Measurements from ENCODE around the gene CCDC40. TPM values are rescaled to one million over a fixed set of nuclear protein-coding genes. Genes with fewer than 3 reads are reported as not detected.

The CCDC40 gene
- total RNA-seq, 1 experiment from 2014 or later, result 16.3 TPM

- TF ChIP-seq HMGA2 (CRISPR knock-in tag; IDR thresholded peaks at IDR 0.05), result no peak
These were observed 34.1 kb downstream of the CCDC40 start (continued) for GRCh38 chr17:80070375-80071115.

- no peak for TF ChIP-seq CREB1 (CRISPR knock-in tag; IDR thresholded peaks at IDR 0.05)
- TF ChIP-seq ZNF512 (CRISPR knock-in tag; IDR thresholded peaks at IDR 0.05; ENCODE audit: borderline replicate concordance), result no peak
- TF ChIP-seq GABPB1 (CRISPR knock-in tag; IDR thresholded peaks at IDR 0.05), result no peak
- no peak for TF ChIP-seq ZNF219 (CRISPR knock-in tag; IDR thresholded peaks at IDR 0.05; ENCODE audit: borderline replicate concordance)
- TF ChIP-seq NFATC4 (CRISPR knock-in tag; IDR thresholded peaks at IDR 0.05), result no peak
- no peak for TF ChIP-seq TEAD1 (CRISPR knock-in tag; IDR thresholded peaks at IDR 0.05)
- TF ChIP-seq NR3C1 (CRISPR knock-in tag; conservative IDR thresholded peaks at IDR 0.05; ENCODE audit: low read depth), result no peak
- no peak for TF ChIP-seq ZNF425 (CRISPR knock-in tag; conservative IDR thresholded peaks at IDR 0.05)
- TF ChIP-seq ZNF423 (CRISPR knock-in tag; IDR thresholded peaks at IDR 0.05), result no peak
- no peak for TF ChIP-seq PRRX2 (CRISPR knock-in tag; IDR thresholded peaks at IDR 0.05)
- no peak for TF ChIP-seq ZNF232 (CRISPR knock-in tag; IDR thresholded peaks at IDR 0.05)
- no peak for TF ChIP-seq ZNF671 (CRISPR knock-in tag; IDR thresholded peaks at IDR 0.05)
- no peak for TF ChIP-seq ZNF121 (CRISPR knock-in tag; IDR thresholded peaks at IDR 0.05)
- TF ChIP-seq FOXP4 (CRISPR knock-in tag; IDR thresholded peaks at IDR 0.05), result no peak
- TF ChIP-seq ZNF138 (CRISPR knock-in tag; conservative IDR thresholded peaks at IDR 0.05), result no peak
- no peak for TF ChIP-seq SMAD4 (CRISPR knock-in tag; IDR thresholded peaks at IDR 0.05)
- no peak for TF ChIP-seq ZBTB21 (CRISPR knock-in tag; IDR thresholded peaks at IDR 0.05; ENCODE audit: borderline replicate concordance)
- TF ChIP-seq E2F5 (CRISPR knock-in tag; IDR thresholded peaks at IDR 0.05), result no peak
- H3K27me3 Mint-ChIP-seq (ENCODE audit: low read depth), result no peaks in the 10 kb centered on the region
- ChIA-PET CTCF (interaction anchor here (0.7 to 1.6 kb wide), 2 partner anchors 30 to 852 kb away, joined by 3 to 4 read pairs; partner anchors contain the start of gene GAA), POLR2A (no interaction called here)
- H3K27ac Mint-ChIP-seq, result peak overlapping the region; percentile 42; the same call in 1 of the 2 replicates
- no peak for ATAC-seq
- no peaks in the 10 kb centered on the region for H3K9me3 Mint-ChIP-seq
- no peak for DNase-seq (ENCODE audit: low spot score)
- H3K4me1 Mint-ChIP-seq, result peaks cover 8% of the 10 kb centered on the region
- no peak overlapping the region for H3K4me3 Mint-ChIP-seq
- no peaks in the 10 kb centered on the region for H3K36me3 Mint-ChIP-seq
These were observed 34.8 kb downstream of the CCDC40 start for GRCh38 chr17:80071116-80071841.

All from WTC11 (cell line).